HG03039 (cell line): ENCODE measurements around the gene CLIP2.
"Not testable (repeated sequence)": the region's sequence is repeated elsewhere in the genome, so short reads cannot be mapped to it uniquely, and the experiment has no call there.

ENCODE experiments used
- ATAC-seq: cut with Tn5 transposase; IDR thresholded peaks from one replicate; pipeline ENCODE4 v1.9.1; 2021; ENCODE audit warnings: mild to moderate bottlenecking, moderate library complexity; ENCODE audit not compliant: unreplicated experiment

The CLIP2 gene

DNA sequence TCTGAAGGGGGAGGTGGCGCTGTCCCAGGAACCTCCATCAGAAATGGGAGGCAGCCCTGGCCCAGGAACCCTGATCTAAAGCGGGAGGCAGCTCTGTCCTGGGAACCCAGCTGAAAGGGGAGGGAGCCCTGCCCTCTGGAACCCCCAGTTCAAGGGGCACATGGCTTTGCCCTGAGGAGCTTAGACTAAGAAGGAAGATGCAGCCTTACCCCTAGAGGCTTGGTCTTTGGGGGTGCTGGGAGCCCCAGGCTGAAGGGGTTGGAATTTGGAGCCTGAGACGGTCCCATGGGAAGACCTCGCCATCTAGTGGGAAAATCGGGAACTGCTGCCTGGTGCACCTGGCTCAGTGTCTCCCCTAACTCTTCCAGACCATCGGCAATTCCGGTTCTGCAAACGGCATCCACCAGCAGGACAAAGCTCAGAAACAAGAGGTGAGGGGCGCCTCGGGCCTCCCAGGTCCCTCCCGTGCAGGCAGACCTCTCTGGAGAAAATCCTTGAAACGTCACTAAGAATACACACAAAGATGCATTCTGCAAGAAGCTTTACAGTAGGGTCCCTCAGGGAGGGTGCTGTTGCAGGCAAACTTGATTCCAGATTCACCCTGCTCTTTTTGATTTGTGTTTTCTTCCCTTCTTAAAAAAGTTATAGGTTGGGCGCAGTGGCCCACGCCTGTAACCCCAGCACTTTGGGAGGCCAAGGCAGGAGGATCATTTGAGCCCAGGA is 112.1 kb downstream of the CLIP2 start:
- no peak for ATAC-seq

DNA sequence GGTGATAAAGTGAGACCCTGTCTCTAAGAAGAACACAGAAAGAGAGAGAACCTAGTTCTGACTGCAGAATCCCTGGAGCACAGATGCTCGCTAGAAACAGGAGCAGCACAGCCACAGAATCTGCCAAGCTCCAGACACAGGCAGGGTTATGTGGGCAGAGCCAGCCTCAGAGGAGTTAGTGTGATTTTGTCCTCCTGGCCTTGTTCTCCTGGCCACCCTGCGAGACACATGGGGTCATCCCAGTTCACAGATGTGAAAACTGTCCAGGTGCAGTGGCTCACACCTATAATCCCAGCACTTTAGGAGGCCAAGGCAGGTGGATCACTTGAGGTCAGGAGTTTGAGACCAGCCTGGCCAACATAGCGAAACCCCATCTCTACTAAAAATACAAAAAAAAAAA is 113.5 kb downstream of the CLIP2 start:
- not testable (repeated sequence) for ATAC-seq

DNA sequence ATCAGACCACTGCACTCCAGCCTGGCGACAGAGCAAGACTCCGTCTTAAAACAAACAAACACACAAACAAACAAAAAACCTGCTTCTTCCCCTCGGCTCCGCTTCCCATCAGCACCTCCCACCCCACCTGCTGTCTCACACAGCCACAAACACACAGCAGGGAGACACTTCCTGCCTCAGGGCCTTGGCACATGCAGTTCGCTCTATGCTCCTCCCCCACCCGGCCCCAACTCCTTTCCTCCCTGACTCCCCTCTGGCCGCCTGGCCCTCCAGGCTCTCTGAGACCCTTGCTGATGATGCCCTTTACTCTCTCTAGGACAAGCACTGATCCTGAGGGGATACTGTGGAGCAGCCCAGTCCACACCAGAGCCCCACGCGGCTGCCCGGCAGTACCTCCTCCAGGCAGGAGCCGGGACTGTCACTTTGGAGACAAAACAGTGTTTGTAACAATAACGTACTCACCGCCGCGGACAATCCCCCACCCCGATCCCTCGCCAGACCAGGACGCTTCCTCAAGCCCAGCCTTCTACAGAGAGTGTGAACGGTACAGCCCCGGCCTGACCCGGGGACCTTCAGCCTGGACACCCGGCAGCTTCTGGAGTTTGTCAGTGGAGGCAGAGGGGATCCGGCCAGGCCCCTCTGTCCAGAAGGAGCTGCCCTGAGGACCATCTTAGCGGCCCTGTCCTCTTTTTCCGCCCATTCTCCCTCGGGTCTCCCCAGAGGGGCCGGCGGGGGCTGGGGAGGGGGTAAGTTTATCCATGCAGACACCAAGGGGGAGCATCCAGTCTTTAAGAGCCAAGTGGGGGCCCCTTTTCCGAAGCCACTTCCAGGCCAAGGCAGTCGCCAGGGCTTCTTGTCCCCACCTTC is 114.5 kb downstream of the CLIP2 start:
- no peak for ATAC-seq

DNA sequence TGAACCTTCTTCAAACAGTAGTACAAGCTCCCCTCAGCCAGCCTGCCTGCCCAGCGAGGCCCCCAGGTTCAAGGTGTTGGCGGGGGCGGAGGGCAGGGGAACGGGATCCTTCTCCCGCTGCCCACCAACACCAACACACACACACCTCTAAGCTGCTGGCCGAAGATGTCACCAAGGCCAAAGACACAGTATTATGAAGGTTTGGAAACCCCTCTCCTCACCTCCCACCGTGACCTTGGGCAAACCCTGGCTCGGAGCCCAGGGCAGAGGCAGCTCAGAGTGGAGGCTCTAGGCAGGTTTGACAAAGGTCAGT is 115.1 kb downstream of the CLIP2 start:
- no peak for ATAC-seq

DNA sequence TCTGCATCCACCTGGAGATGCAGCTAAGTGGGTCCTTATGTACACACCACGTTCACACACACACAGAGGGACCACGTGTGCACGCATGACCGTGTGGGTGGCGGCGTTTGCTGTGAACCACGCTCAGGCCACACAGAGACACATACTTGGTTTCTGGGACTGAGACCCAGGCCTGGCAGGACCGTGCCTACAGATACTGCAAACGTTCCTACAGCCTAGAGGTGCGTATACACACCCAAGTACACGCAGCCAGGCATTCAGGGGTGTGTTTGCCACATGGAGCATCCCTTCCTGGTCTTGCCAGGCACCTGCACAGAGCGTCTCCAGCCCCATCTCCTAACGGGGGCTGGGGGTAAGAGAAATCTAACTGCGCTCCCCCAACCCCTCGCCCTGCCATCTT is 115.5 kb downstream of the CLIP2 start:
- ATAC-seq: no peak

DNA sequence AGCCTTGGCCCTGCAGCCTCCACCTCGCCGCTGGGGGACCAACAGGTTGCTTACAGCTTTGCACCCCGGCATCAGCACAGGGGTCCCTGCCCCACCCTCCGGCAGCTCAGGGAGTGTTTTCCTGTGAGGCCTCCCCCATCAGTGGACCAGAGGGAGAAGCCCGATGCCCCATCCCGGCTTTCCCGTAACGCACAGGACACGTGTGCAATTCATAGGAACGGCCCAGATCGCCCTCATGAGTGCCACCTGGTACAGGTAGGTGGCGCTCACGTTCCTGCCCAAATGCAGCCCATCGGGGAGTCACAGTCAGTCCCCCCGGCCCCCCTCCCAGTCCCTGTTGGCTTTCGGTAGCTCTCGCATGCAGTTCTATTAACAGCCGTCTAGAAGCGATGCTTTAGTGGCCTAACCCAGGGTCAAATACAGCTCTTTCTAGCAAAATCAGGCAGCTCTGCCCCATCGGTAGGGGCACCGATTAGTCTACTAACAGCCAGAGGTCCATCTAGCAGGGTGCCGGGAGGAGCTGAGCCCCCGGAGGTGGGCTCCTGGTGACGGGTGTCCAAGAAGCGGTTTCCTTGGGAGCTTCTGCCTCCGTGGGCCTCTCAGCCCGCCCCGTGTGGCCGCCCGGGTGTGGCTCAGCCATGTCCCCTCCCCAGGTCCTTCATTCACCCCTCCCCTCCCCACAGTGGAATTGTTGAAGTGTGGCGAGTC is 116.1 kb downstream of the CLIP2 start:
- no peak for ATAC-seq

DNA sequence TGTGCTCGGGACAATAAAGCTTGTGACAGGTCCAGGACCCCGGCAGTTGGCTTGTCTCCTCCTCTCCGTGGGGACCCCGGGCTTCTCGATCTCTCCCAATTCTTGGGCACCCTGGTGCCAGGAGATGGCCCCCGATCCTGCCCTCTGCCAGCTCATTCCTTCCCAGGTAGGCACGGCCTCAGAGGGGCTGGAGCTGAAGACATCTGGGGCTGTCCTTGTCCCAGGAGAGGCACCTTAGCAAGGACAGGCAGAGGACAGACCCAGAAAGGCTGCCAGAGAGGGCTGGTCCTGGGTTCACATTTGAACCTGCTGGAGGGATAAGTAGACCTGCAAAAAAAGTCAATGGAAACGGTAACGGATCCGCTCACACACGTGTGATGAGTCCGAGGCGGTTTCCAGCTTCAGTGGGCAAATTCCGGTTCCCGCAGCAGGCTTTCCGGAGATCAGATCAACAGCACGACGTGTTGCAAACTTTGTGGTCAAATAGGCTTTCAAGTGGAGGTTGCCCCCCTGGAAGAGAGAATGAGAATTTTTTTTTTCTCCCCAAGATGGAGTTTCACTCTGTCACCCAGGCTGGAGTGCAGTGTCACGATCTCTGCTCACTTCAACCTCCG is 116.8 kb downstream of the CLIP2 start:
- ATAC-seq: no peak

DNA sequence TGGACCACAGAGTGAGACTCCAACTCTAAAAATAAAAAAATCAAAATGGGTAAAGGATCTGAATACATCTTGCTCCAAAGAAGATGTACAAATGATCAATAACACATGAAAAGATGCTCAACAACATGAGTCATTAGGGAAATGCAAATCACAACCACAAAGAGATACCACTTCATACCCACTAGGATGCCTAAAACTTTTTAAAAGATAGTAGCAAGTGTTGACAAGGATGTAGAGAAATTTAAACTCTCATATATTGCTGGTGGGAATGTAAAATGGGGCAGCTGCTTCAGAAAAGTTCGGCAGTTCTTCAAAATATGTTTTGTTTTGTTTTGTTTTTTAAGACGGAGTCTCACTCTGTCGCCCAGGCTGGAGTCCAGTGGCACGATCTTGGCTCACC is 118.8 kb downstream of the CLIP2 start:
- ATAC-seq: no peak

DNA sequence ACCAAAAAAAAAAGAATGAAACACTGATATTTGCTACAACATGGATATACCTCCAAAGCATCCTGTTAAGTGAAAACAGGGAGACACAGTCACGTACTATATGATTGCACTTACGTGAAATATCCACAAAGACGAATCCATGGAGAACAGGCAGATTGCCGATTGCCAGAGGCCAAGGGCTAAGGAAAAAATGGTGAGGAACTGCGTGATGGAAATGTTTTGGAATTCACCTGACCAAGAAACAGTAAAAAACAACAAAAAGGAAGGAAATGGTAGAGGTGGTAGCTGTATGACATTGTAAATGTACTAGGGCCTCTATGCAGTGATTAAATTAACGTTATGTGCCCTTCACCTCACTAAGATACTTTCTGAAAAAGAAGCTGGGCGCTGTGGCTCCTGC is 120.4 kb downstream of the CLIP2 start:
- no peak for ATAC-seq

DNA sequence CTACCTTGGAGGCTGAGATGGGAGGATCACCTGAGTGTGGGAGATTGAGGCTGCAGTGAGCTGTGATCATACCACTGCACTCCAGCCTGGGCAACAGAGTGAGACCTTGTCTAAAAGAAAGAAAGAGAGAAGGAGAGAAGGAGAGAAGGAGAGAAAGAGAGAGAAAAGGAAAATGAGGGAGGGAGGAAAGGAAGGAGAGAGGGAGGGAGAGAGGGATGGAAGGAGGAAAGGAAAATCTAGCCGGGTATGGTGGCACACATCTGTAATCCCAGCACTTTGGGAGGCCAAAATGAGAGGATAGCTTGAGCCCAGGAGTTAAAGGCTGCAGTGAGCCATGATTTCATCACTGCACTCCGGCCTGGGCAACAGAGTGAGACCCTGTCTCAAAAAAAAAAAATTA is 121.6 kb downstream of the CLIP2 start:
- no peak for ATAC-seq

DNA sequence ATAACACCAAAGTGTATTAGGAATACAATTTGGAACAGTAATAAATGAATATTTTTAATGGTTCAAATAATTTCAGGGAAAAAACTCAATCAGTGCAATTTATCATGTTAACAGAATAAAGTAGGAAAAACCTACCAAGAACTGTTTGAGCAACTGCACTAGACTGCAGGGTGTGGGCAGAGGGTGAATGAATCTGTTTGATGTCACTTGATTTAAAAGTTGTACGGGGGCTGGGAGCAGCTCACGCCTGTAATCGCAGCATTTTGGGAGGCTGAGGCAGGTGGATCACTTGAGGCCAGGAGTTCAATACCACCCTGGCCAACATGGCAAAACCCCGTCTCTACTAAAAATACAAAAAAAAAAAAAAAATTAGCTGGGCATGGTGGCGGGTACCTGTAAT is 122.4 kb downstream of the CLIP2 start:
- not testable (repeated sequence) for ATAC-seq

DNA sequence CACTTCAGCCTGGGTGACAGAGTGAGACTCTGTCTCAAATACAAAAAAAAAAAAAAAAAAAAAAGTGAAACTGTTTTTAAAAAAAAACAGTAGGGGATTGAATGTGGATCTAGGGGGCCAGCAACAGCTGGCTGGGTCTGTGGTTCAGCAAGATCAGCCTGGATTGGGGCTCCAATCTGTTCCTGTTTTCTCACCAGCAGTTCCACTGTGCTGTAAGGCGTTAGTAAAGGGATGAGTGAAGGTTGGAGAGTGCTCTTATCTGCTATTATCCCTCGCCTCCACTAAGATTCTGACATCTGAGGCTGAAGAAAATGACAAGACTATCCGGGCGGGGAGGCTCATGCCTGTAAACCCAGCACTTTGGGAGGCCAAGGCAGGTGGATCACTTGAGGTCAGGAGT is 122.8 kb downstream of the CLIP2 start:
- ATAC-seq: no peak

DNA sequence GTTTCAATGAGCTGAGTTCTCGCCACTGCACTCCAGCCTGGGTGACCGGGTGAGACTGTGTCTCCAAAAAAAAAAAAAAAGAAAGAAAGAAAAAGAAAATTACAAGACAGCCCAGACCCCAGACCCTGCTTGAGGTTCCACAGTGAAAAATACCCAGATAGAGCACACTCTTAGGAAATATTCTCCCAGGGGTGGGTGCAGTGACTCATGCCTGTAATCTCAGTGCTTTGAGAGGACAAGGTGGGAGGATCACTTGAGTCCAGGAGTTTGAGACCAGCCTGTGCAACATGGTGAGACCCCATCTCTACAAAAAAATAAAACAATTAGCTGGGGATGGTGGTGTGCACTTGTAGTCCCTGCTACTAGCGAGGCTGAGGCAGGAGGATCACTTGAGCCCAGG is 123.4 kb downstream of the CLIP2 start:
- ATAC-seq: no peak

DNA sequence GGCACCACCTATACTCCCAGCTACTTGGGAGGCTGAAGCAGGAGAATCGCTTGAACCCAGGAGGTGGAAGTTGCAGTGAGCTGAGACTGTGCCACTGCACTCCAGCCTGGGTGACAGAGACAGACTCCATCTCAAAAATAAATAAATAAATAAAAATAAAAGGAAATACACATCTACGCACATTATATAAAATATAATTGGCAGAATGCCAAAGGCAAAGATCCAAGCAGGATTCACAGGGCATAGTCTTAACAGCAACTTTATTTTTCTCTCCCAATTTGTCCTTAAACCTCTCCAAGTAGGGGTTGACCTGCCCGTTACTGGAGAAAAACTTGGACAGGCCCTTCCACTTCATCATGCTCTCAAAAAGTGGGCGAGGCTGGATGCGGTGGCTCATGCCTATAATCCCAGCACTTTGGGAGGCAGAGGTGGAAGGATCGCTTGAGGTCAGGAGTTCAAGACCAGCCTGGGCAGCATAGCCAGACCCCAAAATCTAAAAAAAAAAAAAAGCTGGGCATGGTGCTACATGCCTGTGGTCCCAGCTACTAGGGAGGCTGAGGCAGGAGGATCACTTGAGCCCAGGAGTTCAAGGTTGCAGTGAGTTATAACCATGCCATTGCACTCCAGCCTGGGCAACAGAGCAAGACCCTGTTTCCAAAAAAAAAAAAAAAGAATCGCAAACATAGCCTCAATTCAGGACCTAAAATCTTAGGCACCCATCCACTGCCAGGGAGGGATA is 125.6 kb downstream of the CLIP2 start:
- ATAC-seq: not testable (repeated sequence)

DNA sequence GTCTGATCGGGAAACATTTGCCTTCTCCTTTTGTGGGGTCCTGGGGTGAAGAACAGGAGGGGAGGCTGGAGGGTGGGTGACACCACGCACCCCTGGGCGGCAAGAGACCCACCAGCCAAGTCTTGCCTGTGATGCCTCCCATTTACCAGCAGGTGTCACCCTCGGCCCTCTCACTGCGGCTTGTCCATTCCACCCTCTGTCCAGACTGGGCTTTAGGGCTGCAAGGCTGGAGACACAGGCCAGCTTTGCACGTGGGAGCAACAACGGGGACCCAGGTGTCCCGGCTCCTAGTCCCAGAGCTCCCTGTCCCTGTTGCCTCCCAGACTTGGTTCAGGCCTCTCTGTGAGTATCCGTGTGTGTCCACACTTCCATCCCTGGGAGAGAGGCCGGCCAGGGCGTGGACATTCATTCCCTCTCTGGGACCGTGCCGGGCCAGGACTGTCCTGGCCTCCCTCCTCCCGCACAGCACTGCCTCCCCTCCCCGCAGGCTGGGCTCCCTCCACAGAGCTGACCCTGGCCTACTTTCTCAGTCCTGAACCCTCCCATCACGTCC is 128.3 kb downstream of the CLIP2 start:
- no peak for ATAC-seq

DNA sequence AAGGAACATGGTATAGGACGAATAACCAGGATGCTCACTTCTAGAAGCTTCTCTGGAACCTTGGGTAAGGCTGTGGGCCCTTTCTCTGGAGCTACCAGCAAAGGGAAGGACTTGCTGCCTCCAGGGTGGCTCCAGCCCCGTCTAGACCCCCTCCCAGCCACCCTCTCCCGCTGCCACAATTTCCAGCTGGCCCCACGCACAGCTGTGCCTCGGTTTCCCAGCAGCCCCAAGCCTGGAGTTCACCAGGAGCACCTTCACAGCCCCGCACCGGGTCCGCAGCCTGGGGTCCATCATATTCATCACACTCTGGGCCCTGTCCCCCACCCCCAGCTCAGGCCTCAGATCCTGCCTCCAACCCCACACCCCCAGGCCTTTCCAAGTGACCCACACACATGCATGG is 128.9 kb downstream of the CLIP2 start:
- ATAC-seq: no peak

DNA sequence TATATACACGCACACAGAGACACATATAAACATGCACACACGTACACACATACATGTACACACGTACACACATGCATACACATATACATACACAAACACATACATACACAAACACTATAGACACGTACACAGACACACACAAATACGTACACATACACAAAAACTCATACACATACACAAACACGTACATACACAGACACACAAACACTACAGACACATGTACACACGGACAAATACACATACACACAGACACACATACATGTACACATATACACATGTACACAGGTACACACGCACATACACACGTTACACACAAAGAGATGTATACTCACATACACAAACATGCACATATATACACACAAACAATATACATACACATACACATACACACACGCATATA is 129.3 kb downstream of the CLIP2 start:
- ATAC-seq: no peak

DNA sequence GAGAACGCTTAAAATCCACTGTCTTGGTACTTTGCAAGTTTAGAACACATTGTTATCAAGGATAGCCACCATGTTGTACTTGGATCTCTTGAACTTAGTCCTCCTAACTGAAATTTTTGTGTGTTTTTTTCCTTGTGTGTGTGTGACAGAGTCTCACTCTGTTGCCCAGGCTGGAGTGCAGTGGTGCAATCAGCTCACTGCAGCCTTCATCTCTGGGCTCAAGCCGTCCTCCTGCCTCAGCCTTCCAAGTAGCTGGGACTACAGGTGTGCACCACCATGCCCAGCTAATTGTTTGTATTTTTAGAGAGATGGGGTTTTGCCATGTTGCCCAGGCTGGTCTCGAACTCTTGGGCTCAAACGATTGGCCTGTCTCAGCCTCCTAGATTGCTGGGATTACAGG is 130.0 kb downstream of the CLIP2 start:
- ATAC-seq: not testable (repeated sequence)

DNA sequence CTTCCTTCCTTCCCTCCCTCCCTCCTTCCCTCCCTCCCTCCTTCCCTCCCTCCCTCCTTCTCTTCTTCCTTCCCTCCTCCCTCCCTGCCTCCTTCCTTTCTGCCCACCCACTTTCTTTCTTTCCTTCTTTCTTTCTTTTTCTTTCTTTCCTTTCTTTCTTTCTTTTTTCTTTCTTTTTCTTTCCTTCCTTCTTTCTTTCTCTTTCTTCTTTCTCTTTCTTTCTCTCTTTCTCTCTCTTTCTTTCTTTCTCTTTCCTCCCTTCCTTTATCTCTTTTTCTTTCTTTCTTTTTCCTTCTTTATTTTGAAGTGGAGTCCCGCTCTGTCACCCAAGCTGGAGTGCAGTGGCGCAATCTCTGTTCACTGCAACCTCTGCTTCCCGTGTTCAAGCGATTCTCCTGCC is 130.8 kb downstream of the CLIP2 start:
- no peak for ATAC-seq

DNA sequence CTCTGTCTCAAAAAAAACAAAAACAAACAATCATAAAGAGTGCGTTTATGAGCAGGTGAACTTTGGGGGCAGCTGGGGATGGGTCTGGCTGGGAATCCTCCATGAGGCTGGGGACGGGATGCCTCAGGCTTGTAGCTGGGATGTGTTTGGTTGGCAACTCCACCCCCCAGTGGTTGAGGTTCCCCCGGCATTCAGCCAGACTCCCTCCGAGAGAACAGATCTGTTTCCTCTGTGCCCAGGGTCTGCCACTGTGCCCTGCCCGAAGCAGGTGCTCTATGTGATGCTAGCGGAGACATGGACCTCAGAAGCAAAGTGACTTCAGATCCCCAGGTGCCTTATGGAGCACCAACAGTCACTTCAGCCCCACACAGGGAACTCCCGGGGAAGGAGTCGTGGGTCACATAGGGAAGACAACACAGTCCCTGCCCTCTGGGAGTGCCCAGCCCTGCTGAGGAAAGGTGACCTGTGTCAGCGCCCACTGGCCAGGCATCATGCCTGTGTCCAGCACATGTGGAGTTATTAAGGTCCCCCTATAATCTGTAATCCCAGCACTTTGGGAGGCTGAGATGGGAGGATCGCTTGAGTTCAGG is 135.2 kb downstream of the CLIP2 start:
- ATAC-seq: no peak
